PC-9 (cell line): ENCODE measurements around the gene STEAP1B.
"Not testable (repeated sequence)": the region's sequence is repeated elsewhere in the genome, so short reads cannot be mapped to it uniquely, and the experiment has no call there.

ENCODE experiments used
- CTCF ChIP-seq: fragments of 200-600 bp; sonication (generic); conservative IDR thresholded peaks from 2 replicates; pipeline ENCODE4 v1.6.1; 2017; ENCODE audit warnings: mixed run types, antibody characterized with exemption, mild to moderate bottlenecking, moderate library complexity
- EZH2 ChIP-seq: fragments of 200-600 bp; sonication (generic); IDR thresholded peaks from 2 replicates; pipeline ENCODE4 v1.8.0; 2017; ENCODE audit warnings: antibody characterized with exemption, low read depth

DNA sequence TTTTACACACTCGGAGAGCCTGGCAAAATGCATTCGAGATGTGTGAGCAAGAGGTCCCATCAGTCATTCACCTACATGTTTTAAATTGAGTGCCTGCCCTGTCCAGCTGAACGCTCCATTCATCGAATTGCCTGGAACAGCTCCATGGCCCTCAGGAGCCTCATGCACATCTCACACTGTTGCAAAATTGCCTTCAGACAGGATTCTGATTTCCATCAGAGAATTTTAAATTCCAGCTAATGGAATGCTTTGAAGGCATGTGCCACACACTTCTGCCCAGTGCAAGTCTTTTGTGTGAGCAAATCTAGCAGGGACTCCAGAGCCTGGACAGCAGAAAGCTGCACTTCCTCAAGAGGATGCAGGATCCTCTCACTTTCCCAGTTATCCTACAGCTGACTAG, 17.0 kb upstream of the STEAP1B start:
- TF ChIP-seq CTCF, EZH2: not testable (repeated sequence)
